NCI-H524 treated with DMSO at 0.1 percent for 48 hours (cell line): Measurements from ENCODE around the gene VAMP1.
A peak's percentile ranks its signal among the peaks of the same experiment; 100 is the strongest.

Source experiments
- DNase-seq: peaks from one replicate; lab custom pipeline; 2025; lab: John Stamatoyannopoulos, UW

The VAMP1 gene

GRCh38 chr12:6425590-6426531 is 44.6 kb downstream of the VAMP1 start:
- no peak for DNase-seq

DNA sequence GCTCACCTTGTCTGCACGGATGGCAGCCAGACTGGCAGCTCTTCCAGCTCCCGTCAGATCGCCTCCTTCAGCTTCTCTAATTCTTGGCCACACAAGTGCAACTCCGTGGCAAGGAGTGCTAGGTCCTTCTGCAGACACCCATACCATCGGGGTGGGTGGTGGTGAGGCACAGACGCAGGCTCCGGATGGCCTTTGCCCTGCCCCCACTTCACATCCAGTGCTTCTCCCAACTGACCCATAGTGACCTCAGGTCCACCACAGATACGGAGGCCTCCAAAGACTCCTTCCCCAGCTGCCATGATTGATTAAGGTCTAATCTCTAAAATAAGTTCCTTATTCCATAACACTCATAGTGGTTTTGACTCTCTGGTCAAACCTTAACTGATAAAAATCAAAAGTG is 45.6 kb downstream of the VAMP1 start:
- DNase-seq: no peak

- no peak for DNase-seq
Measured at GRCh38 chr12:6424008-6424347, 46.5 kb downstream of the VAMP1 start.

- DNase-seq: peak; percentile 82
Measured at GRCh38 chr12:6423267-6424007, 47.0 kb downstream of the VAMP1 start.

DNA sequence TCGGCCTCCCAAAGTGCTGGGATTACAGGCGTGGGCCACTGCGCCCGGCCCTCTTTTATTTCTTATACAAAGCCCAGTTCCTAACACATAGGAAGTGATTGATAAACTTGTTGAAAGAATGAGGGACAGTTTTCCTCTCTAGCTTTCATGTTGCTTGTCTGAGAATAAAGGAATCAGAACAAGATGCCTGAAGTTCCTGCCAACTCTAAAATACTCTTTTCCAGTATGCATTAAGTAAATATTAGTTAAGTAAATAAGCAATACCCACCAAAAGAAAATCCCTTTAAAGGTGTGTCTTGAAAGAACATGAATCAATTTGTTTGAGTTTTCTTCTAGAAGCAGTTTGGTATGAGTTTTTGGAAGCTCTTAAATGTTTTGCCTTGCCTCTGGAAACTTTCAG is 50.1 kb downstream of the VAMP1 start:
- DNase-seq: no peak

GRCh38 chr12:6418796-6419195 is 51.7 kb downstream of the VAMP1 start:
- DNase-seq: no peak

- no peak for DNase-seq
Measured at GRCh38 chr12:6416596-6416995, 53.9 kb downstream of the VAMP1 start.
